NT2/D1 (cell line): ENCODE measurements around the gene PRRT2.

Experiments used
- SUZ12 ChIP-seq: IDR thresholded peaks from 2 replicates; pipeline ENCODE4 v1.6.1; 2011; ENCODE audit not compliant: insufficient read length, insufficient read depth; ENCODE audit errors: extremely low read depth
- YY1 ChIP-seq: IDR thresholded peaks from 2 replicates; pipeline ENCODE4 v1.6.1; 2011; ENCODE audit not compliant: insufficient read length, insufficient read depth
- ZNF274 ChIP-seq: IDR thresholded peaks from 2 replicates; pipeline ENCODE4 v1.6.1; 2011; ENCODE audit warnings: mild to moderate bottlenecking, low read depth, low read length

- TF ChIP-seq YY1 = no peak
- TF ChIP-seq ZNF274 = no peak
- no peak for TF ChIP-seq SUZ12
These were observed 45.3 kb downstream of the PRRT2 start for GRCh38 chr16:29857133-29857760.
